HEK293 (cell line): ENCODE data around the gene GAPVD1.

ENCODE experiments used
- CTCF ChIA-PET: fragments of 350-600 bp; formaldehyde crosslinking; extraction: SDS; loops from one replicate; lab custom pipeline; 2021; ENCODE audit warnings: antibody characterized with exemption; lab: Yijun Ruan, JAX
- POLR2A ChIA-PET: fragments of 300-600 bp; formaldehyde crosslinking; extraction: SDS; loops from one replicate; lab custom pipeline; 2020; ENCODE audit warnings: antibody characterized with exemption, inconsistent platforms; lab: Yijun Ruan, JAX
- H3K27ac ChIP-seq: fragments of 200-500 bp; sonication (Bioruptor generic); 2 replicates; pipeline ENCODE4 v1.5.1; 2014; ENCODE audit warnings: low read depth, low read length, control low read depth, inconsistent platforms; ENCODE audit errors: extremely low read depth
- H3K36me3 ChIP-seq, 2 experiments: fragments of 200-500 bp in 1 of 2; sonication (Bioruptor generic) in 1 of 2; 1 replicate in 1 of 2; 2 replicates in 1 of 2; pipeline ENCODE4 v1.5.1; 2014 to 2017; ENCODE audit warnings: inconsistent platforms in 2 of 2, low read length in 2 of 2; ENCODE audit not compliant: control insufficient read depth in 2 of 2, insufficient read depth in 1 of 2
- H3K4me1 ChIP-seq: fragments of 200-500 bp; sonication (Bioruptor generic); 2 replicates; pipeline ENCODE4 v1.5.1; 2014; ENCODE audit warnings: mild to moderate bottlenecking, low read length, inconsistent platforms; ENCODE audit not compliant: control insufficient read depth, insufficient read depth
- H3K4me3 ChIP-seq: 2 replicates; pipeline ENCODE4 v1.5.1; 2011; ENCODE audit warnings: low read depth, mild to moderate bottlenecking, control low read depth, low read length, moderate library complexity
- H3K9me3 ChIP-seq: fragments of 200-500 bp; sonication (Bioruptor generic); 2 replicates; pipeline ENCODE4 v1.5.1; 2014; ENCODE audit warnings: low read depth, low read length, inconsistent platforms; ENCODE audit not compliant: control insufficient read depth, insufficient read depth
- GFI1B ChIP-seq: fragments of 450-650 bp; formaldehyde crosslinking; IDR thresholded peaks from 2 replicates; pipeline ENCODE4 v1.5.1; 2016; ENCODE audit warnings: missing biosample characterization, missing genetic modification characterization
- KLF1 ChIP-seq: fragments of 450-650 bp; formaldehyde crosslinking; IDR thresholded peaks from 2 replicates; pipeline ENCODE4 v1.5.1; 2016; ENCODE audit warnings: missing biosample characterization, missing genetic modification characterization
- KLF7 ChIP-seq: fragments of 450-650 bp; formaldehyde crosslinking; IDR thresholded peaks from 2 replicates; pipeline ENCODE4 v1.5.1; 2016; ENCODE audit warnings: missing biosample characterization, missing genetic modification characterization, borderline replicate concordance
- PRDM10 ChIP-seq: fragments of 450-650 bp; formaldehyde crosslinking; IDR thresholded peaks from 2 replicates; pipeline ENCODE4 v1.5.1; 2016; ENCODE audit warnings: missing biosample characterization, missing genetic modification characterization
- SCRT2 ChIP-seq: fragments of 450-650 bp; formaldehyde crosslinking; IDR thresholded peaks from 2 replicates; pipeline ENCODE4 v1.5.1; 2016; ENCODE audit warnings: missing biosample characterization, missing genetic modification characterization
- ZBTB8A ChIP-seq: fragments of 450-650 bp; formaldehyde crosslinking; IDR thresholded peaks from 2 replicates; pipeline ENCODE4 v1.5.1; 2016; ENCODE audit warnings: missing biosample characterization, missing genetic modification characterization
- ZNF211 ChIP-seq: fragments of 450-650 bp; formaldehyde crosslinking; IDR thresholded peaks from 2 replicates; pipeline ENCODE4 v1.5.1; 2016; ENCODE audit warnings: low read depth, missing biosample characterization, missing genetic modification characterization
- ZNF214 ChIP-seq: fragments of 450-650 bp; formaldehyde crosslinking; IDR thresholded peaks from 2 replicates; pipeline ENCODE4 v1.5.1; 2017; ENCODE audit warnings: missing biosample characterization, mild to moderate bottlenecking, missing genetic modification characterization, borderline replicate concordance
- ZNF266 ChIP-seq: fragments of 450-650 bp; formaldehyde crosslinking; IDR thresholded peaks from 2 replicates; pipeline ENCODE4 v1.5.1; 2016; ENCODE audit warnings: missing biosample characterization, missing genetic modification characterization, low read depth
- ZNF48 ChIP-seq: fragments of 450-650 bp; formaldehyde crosslinking; IDR thresholded peaks from 2 replicates; pipeline ENCODE4 v1.5.1; 2016; ENCODE audit warnings: missing biosample characterization, missing genetic modification characterization
- ZNF488 ChIP-seq: fragments of 450-650 bp; formaldehyde crosslinking; IDR thresholded peaks from 2 replicates; pipeline ENCODE4 v1.5.1; 2016; ENCODE audit warnings: missing biosample characterization, missing genetic modification characterization
- ZNF514 ChIP-seq: fragments of 450-650 bp; formaldehyde crosslinking; IDR thresholded peaks from 2 replicates; pipeline ENCODE4 v1.5.1; 2016; ENCODE audit warnings: missing biosample characterization, missing genetic modification characterization
- ZNF558 ChIP-seq: fragments of 450-650 bp; formaldehyde crosslinking; IDR thresholded peaks from 2 replicates; pipeline ENCODE4 v1.5.1; 2016; ENCODE audit warnings: missing biosample characterization, missing genetic modification characterization
- ZNF571 ChIP-seq: fragments of 450-650 bp; formaldehyde crosslinking; IDR thresholded peaks from 2 replicates; pipeline ENCODE4 v1.5.0; 2017; ENCODE audit warnings: missing biosample characterization, missing genetic modification characterization
- ZNF645 ChIP-seq: fragments of 450-650 bp; formaldehyde crosslinking; IDR thresholded peaks from 2 replicates; pipeline ENCODE4; 2016; ENCODE audit warnings: missing biosample characterization, missing genetic modification characterization
- ZNF660 ChIP-seq: fragments of 450-650 bp; IDR thresholded peaks from 2 replicates; pipeline ENCODE4 v1.5.1; 2018; ENCODE audit warnings: missing biosample characterization, mild to moderate bottlenecking, missing genetic modification characterization

GAPVD1 gene

GRCh38 chr9:125380406-125380805, 118.8 kb downstream of the GAPVD1 start (continued):
- TF ChIP-seq ZBTB8A (no peak), ZNF48 (tag by site-specific recombination) (no peak), ZNF488 (tag by site-specific recombination) (no peak), KLF7 (no peak)

- H3K4me3 ChIP-seq: no peak overlapping the region
- no peaks in the 10 kb centered on the region for H3K36me3 ChIP-seq
- ChIA-PET POLR2A (no interaction called here), CTCF (interaction anchor here (0.7 kb wide), 1 partner anchor 75 kb away, joined by 3 read pairs; no protein-coding TSS in a partner anchor)
- no peak overlapping the region for H3K27ac ChIP-seq
- H3K4me1 ChIP-seq: no peaks in the 10 kb centered on the region
- no peaks in the 10 kb centered on the region for H3K9me3 ChIP-seq
- TF ChIP-seq KLF1 (tag by site-specific recombination) (peak; percentile 52), GFI1B (tag by site-specific recombination) (no peak)
Measured at GRCh38 chr9:125387861-125388524, 126.4 kb downstream of the GAPVD1 start.

- Histone ChIP-seq H3K4me1 (no peaks in the 10 kb centered on the region), H3K9me3 (no peaks in the 10 kb centered on the region), H3K27ac (no peak overlapping the region), H3K4me3 (no peak overlapping the region), H3K36me3 (no peaks in the 10 kb centered on the region)
- CTCF ChIA-PET: no interaction called here
- POLR2A ChIA-PET: no interaction called here
- TF ChIP-seq ZNF514 (tag by site-specific recombination): no peak
- no peak for TF ChIP-seq ZNF645 (tag by site-specific recombination)
- no peak for TF ChIP-seq ZNF571 (tag by site-specific recombination)
- TF ChIP-seq ZNF558 (tag by site-specific recombination): no peak
- no peak for TF ChIP-seq PRDM10
- TF ChIP-seq ZNF211 (tag by site-specific recombination): no peak
- TF ChIP-seq GFI1B (tag by site-specific recombination): no peak
- TF ChIP-seq SCRT2 (tag by site-specific recombination): no peak
- TF ChIP-seq ZNF660 (tag by site-specific recombination): no peak
- no peak for TF ChIP-seq ZNF266
- TF ChIP-seq ZNF214: no peak
Measured at GRCh38 chr9:125388978-125389377, 127.4 kb downstream of the GAPVD1 start.
